Measurements from ENCODE around the gene SAMHD1. TPM values are rescaled to one million over a fixed set of nuclear protein-coding genes. Genes with fewer than 3 reads are reported as not detected.
"Not testable (repeated sequence)": the region's sequence is repeated elsewhere in the genome, so short reads cannot be mapped to it uniquely, and the experiment has no call there.

Gene SAMHD1
- total RNA-seq, 1 donor from 2014 or later, result 22.0 TPM

- DNase-seq (ENCODE audit: low read depth), result no peak
These were observed 18.8 kb downstream of the SAMHD1 start for GRCh38 chr20:36932476-36933426.

DNA sequence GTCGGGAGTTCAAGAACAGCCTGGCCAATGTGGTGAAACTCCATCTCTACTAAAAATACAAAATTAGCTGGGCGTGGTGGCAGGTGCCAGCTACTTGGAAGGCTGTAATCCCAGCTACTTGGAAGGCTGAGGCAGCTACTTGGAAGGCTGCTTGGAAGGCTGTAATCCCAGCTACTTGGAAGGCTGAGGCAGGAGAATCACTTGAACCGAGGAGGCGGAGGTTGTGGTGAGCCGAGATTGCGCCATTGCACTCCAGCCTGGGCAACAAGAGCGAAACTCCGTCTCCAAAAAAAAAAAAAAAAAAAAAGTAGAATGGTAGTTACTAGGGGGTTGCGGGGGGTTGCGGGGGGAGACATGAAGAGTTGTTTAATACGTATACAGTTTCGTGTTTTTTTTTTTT is 19.4 kb downstream of the SAMHD1 start:
- DNase-seq (ENCODE audit: low read depth); H3K4me3 ChIP-seq (ENCODE audit: low read depth, low read length): not testable (repeated sequence)

More at GRCh38 chr20:36932476-36933426, 18.8 kb downstream of the SAMHD1 start:
- TF ChIP-seq, protein P1, sequence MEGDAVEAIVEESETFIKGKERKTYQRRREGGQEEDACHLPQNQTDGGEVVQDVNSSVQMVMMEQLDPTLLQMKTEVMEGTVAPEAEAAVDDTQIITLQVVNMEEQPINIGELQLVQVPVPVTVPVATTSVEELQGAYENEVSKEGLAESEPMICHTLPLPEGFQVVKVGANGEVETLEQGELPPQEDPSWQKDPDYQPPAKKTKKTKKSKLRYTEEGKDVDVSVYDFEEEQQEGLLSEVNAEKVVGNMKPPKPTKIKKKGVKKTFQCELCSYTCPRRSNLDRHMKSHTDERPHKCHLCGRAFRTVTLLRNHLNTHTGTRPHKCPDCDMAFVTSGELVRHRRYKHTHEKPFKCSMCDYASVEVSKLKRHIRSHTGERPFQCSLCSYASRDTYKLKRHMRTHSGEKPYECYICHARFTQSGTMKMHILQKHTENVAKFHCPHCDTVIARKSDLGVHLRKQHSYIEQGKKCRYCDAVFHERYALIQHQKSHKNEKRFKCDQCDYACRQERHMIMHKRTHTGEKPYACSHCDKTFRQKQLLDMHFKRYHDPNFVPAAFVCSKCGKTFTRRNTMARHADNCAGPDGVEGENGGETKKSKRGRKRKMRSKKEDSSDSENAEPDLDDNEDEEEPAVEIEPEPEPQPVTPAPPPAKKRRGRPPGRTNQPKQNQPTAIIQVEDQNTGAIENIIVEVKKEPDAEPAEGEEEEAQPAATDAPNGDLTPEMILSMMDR (conservative IDR thresholded peaks at IDR 0.05; ENCODE audit: low read depth, low read length), result no peak
- no peak overlapping the region for H3K4me3 ChIP-seq (ENCODE audit: low read depth, low read length)

- H3K4me3 ChIP-seq (ENCODE audit: low read depth, low read length), result no peak overlapping the region
- TF ChIP-seq, protein P1 (conservative IDR thresholded peaks at IDR 0.05; ENCODE audit: low read depth, low read length), result no peak
- DNase-seq (ENCODE audit: low read depth), result no peak
These were observed 21.8 kb downstream of the SAMHD1 start for GRCh38 chr20:36929691-36930090.

DNA sequence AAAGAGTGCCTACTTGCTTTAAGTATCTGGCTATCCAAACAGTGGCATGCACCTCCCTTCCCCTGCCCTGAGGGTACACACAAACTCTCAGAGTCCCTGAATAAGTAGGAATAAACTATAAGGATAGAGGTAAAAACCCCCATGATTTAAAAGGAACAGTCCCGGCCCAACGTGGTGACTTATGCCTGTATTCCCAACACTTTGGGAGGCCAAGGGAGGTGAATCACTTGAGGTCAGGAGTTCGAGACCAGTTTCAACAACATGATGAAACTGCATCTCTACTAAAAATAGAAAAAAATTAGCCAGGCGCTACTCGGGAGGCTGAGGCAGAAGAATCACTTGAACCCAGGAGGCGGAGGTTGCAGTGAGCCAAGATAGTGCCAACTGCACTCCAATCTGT is 22.2 kb downstream of the SAMHD1 start:
- no peak for DNase-seq (ENCODE audit: low read depth)
- no peak overlapping the region for H3K4me3 ChIP-seq (ENCODE audit: low read depth, low read length)
- TF ChIP-seq, protein P1 (conservative IDR thresholded peaks at IDR 0.05; ENCODE audit: low read depth, low read length), result no peak

GRCh38 chr20:36927704-36928103 is 23.8 kb downstream of the SAMHD1 start:
- TF ChIP-seq, protein P1 (conservative IDR thresholded peaks at IDR 0.05; ENCODE audit: low read depth, low read length), result no peak
- H3K4me3 ChIP-seq (ENCODE audit: low read depth, low read length), result no peak overlapping the region
- no peak for DNase-seq (ENCODE audit: low read depth)

- DNase-seq (ENCODE audit: low read depth), result no peak
These were observed 24.8 kb downstream of the SAMHD1 start for GRCh38 chr20:36926653-36927200.

DNA sequence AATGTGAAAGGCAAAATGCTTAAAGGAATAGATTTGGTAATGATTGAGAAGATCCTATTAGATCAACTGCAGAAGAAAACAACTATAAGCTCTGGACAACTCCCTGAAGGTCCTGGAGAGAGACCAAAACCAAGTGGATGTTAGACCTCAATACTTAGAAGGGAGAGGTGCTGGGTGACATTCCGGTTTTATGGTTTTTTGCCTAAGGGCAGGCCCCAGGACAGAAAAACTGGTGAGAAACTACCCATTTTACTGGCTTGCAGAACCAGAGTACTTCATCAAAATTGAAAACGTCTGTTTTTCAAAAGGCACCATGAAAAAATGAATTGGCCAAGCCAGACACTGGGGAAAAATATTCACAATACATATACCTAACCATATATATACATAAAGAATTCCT is 26.3 kb downstream of the SAMHD1 start:
- no peak overlapping the region for H3K4me3 ChIP-seq (ENCODE audit: low read depth, low read length)
- TF ChIP-seq, protein P1 (conservative IDR thresholded peaks at IDR 0.05; ENCODE audit: low read depth, low read length), result no peak
- DNase-seq (ENCODE audit: low read depth), result no peak

More at GRCh38 chr20:36926653-36927200, 24.8 kb downstream of the SAMHD1 start:
- H3K4me3 ChIP-seq (ENCODE audit: low read depth, low read length), result no peak overlapping the region
- TF ChIP-seq, protein P1 (conservative IDR thresholded peaks at IDR 0.05; ENCODE audit: low read depth, low read length), result no peak

Data from epithelial cell of proximal tubule (primary cell).